Measurements from ENCODE around the gene HPS1.

The HPS1 gene

GRCh38 chr10:98431016-98431415, 15.7 kb downstream of the HPS1 start:
- no peak for DNase-seq

DNA sequence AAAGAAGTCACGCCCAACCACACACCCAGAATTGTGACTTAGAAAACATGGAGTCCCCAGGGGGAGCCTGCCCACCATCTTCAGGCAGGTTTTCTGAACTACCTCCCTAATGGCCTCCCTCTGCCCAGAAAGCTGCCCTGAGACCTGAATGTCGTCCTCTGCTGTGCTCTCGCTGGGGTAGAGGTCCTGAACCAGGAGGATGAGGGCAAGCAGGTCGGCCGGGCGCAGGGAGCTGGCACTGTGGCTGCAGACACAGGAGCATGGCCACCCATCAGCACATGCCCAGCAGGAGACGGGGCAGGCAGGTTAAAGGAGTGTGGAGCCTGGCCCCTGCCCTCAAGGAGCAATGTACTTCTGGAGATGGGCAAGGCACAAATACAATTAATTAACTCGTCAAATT, 16.3 kb downstream of the HPS1 start:
- no peak for DNase-seq

GRCh38 chr10:98429320-98430072, 17.2 kb downstream of the HPS1 start:
- DNase-seq: no peak

DNA sequence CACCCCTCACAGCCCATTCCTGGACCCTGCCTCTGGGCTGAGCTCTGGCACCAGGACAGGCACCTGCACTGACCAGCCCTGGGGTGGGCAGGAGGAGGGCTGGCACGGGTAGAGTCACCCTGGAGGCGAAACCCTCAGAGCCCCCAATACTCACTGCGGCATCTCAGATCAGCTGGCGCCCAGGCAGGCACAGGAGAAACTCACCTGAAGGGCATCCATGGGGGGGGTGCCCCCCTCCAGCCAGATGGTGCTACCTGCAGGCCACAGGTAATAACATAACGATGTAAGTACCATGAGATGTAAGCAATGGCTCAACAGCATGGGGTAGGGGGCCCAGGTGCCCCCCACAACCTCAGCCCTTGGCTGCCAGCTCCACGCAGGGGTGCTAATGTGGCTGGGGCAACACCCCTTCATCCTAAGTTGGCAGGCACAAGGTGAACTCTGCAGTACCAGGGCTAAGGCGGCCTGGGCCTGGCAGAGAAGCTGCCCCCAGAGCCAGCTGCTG, 19.7 kb downstream of the HPS1 start:
- DNase-seq: no peak

DNA sequence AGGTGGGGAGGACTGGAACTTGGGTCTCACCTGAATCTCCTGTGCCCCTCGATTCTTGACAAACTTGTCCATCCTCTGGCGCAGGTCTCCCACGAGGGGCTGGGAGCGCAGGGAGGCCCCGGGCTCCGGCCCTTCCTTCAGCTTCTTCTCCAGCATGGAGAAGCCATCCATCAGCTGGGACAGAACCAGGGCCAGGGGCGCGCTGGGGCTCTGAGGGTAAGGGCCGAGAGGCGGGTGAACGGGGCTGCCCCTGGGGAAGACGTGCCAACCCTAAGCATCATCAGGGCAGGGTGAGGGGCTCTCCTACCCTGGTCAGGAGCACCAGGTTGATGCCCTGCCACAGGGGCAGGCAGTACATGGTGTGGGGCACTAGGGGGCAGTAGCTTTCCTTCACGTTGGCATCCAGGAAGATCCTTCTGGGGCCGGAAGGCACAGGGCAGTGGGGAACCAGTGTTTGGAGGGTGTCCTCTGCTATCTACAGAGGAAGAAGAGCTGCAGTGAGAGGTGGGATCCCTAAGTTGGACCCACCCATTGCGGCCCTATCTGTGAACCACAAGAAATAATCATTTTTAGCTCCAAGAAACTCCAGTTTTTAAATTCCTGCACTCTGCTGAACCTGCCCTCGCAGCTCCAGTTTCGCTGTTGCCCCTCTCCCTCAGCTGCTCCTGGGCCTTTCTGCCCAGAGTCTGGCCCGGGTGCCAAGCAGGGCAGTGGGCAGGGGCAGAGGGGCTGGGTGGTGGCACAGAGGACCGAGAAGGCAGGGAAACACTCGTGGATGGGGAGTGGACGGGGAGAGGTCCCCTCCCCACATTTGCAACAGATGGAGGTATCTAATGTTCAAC, 21.0 kb downstream of the HPS1 start:
- DNase-seq: peak; percentile 62

DNA sequence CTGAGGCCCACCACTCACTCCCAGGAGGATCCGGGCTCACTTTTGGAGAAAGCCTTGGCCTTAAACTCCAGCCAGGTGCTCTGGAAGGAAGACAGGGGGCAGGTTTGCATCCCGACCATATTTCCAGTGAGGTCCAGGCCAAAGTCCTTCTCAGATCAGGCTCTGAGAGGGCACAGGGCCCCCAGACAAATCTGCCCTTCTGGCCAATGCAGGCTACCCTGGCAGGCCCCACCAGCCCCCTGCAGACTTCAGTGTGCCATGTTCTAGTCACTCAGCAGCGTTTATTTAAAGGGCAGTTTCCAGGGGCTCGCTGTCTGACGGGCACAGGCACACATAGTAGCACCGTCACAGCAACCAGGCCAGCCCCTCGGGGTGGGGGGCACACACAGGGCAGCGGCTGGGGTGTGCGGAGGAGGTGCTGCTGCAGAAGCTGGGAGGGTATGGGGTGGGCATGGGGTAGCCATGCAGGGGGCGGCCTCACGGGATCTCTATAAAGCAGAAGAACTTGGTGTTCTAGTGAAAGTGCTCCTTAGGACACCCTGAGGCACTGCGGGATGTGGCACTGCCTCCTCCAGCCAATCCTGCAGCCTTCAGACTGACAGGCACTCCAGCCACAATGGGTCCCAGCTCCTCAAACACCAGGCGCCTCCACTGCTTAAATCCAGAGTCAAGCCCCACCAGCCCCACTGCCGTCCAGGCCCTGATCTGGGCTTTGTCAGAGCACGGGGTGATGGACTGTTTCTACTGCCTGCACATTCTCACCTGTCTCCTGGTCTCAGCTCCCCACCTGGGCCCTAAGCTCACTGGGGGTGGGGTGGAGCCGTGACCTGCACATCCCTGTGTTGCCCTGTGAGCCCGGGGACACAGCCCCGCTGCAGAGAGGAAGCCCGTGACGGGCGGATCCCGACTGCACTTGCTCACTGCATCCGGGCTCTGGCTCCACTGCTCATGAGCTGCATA, 22.2 kb downstream of the HPS1 start:
- DNase-seq: no peak

- no peak for DNase-seq
Measured at GRCh38 chr10:98423691-98424120, 23.0 kb downstream of the HPS1 start.

- no peak for DNase-seq
Measured at GRCh38 chr10:98422182-98422581, 24.6 kb downstream of the HPS1 start.

DNA sequence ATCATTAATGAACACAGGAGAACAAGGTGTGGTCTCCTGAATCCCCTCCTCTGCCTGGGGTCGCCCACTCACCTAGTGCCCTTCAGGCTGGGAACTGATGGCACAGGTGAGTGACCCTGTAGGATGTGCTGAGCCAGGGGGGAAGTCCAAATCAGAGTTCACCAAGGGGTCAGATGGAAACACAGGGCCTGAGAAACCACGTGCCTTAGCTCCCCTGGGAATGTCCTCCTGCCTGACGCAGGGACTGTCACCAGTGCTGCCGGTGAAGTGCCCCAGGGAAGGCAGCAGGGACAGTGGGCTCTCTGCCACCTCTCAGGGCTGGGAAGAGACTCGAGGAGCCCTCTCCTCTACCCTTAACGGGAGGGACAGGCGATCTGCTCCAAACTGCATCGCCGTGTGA, 25.9 kb downstream of the HPS1 start:
- no peak for DNase-seq

GRCh38 chr10:98419469-98420261, 27.1 kb downstream of the HPS1 start:
- DNase-seq: no peak

- no peak for DNase-seq
Measured at GRCh38 chr10:98418665-98419468, 27.9 kb downstream of the HPS1 start.

- no peak for DNase-seq
Measured at GRCh38 chr10:98417973-98418664, 28.6 kb downstream of the HPS1 start.

DNA sequence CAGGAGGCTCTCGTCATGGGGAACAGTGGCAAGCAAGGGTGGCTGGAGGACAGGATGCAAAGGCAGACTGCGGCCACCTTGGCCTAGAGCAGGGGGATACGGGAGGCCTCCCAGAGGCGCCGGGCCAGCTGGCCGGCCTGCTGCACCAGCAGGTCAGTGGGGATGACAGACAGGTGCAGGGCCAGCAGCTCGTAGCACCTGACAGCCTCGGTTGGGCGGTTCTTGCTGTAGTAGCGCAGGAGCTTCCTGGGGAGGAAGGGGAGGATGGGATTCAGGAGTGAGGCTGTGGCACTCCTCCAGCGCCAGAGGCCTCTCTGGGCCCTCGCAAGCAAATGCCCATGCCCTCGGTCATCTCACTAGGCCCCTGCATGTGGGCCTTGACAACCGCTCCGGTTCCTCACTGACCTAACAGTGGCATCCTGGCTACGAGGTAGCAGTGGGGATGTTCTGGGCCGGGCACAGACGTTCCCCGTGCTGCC, 29.2 kb downstream of the HPS1 start:
- no peak for DNase-seq

- DNase-seq: no peak
Measured at GRCh38 chr10:98416606-98417388, 29.9 kb downstream of the HPS1 start.

DNA sequence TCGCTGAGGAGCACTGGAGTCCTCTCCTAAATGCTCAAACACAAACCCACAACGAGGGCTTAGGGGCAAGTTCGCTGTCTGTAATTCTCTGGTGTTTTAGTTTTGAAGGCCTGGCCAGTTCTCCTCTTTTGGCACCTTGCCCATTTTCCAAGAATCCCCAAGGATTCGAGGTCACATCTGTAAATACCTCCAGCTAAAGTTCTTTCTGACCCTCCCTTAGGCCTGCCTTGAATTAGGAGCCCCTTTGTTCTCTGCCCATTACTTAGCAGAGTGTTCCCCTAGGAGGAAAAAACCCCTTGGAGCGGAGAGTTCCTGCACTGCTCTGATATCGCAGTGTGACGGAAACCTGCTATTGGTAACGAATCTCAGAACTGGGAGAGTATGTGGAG, 31.0 kb downstream of the HPS1 start:
- no peak for DNase-seq

DNA sequence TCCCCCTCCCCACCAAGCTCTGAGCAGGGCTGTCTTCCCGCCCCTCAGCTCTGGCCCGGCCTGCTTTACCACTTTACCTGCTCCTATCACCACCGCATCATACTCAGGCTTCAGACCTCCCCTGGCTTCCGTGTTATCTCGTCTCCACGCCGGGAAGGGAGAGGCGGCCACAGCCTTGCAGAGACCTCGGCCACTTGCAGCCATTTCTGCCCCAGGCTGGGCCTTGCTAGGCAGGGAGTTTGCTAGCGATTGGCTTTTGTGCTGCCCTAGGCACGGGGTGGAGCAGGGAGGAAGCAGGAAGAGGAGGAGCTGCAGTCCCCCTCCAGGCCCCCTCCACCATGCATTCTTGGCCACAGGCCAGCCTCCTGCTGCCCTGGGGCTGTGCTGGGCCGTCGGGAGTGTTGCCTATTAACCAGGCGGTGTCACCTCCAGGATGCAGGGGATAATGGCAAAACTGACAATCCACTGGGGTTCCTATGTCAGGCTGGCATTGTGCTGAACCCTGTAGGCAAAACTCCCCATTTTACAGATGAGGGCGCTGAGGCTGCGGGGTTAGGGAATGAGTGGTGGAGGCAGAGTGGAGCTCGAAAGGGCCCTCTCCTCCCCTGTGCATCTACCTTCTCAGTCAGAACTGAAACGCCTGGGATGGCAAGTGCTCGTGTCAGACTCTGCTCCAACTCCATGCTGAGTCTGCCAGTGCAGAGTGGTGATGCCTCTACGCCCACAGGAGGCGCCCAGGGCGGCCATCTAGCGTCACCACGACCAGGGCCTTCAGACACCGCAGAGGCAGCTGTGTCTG, 31.6 kb downstream of the HPS1 start, which contains the start of gene PYROXD2:
TSS of gene PYROXD2 (minus strand) at position 251 of the 799 bp plus-strand sequence. CDS start at position 204, 47 bp downstream.
- DNase-seq: peak; percentile 79

DNA sequence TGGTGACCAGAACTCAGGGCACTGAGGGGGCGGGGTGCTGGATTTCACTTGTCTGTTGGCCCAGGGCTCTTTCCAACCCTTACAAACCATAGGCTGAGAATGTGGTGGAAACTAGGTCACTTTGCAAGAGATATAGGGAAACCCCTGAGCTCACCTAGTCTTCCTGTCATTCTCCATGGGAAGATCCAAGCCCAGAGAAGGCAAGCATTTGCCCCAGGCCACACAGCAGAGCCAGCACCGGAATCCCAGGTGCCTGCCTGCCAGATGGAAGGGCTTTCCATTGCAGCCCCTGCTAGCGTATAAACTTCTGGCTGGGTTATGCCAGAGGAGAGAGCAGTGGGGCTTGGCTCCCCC, 32.2 kb downstream of the HPS1 start:
- DNase-seq: no peak

GRCh38 chr10:98411768-98412167, 35.0 kb downstream of the HPS1 start:
- DNase-seq: no peak

Measured in CD4-positive, alpha-beta T cell treated with Interleukin-17A for 4 hours (primary cell).